ELR (cell line): ENCODE results near the gene ZPR1.
"Not testable (repeated sequence)": the region's sequence is repeated elsewhere in the genome, so short reads cannot be mapped to it uniquely, and the experiment has no call there.

Experiments
- DNase-seq: peaks from one replicate; pipeline ENCODE4 v3.0.0-alpha.2; 2015; ENCODE audit warnings: low read depth

ZPR1 gene

GRCh38 chr11:116792144-116792868, 4.5 kb upstream of the ZPR1 start:
- no peak for DNase-seq

- DNase-seq, result no peak
These were observed 4.0 kb upstream of the ZPR1 start, which contains the start of gene APOA5 for GRCh38 chr11:116791813-116792143. Gene APOA5 (minus strand): TSS chr11:116791879. CDS start chr11:116791860, 19 bp downstream.

GRCh38 chr11:116791002-116791812, 3.4 kb upstream of the ZPR1 start:
- peak; percentile 69 for DNase-seq

GRCh38 chr11:116790167-116791001, 2.6 kb upstream of the ZPR1 start:
- no peak for DNase-seq

- no peak for DNase-seq
These were observed 1.2 kb upstream of the ZPR1 start for GRCh38 chr11:116788975-116789374.

- DNase-seq, result no peak
These were observed 711 bp upstream of the ZPR1 start for GRCh38 chr11:116788534-116788933.

GRCh38 chr11:116787436-116787785, 412 bp downstream of the ZPR1 start:
- peak; percentile 40 for DNase-seq

GRCh38 chr11:116786966-116787365, 857 bp downstream of the ZPR1 start:
- no peak for DNase-seq

GRCh38 chr11:116786326-116786725, 1.5 kb downstream of the ZPR1 start:
- no peak for DNase-seq

- DNase-seq, result peak; percentile 70
These were observed 5.1 kb downstream of the ZPR1 start for GRCh38 chr11:116782728-116783127.

- no peak for DNase-seq
These were observed 9.3 kb downstream of the ZPR1 start for GRCh38 chr11:116778556-116778955.

GRCh38 chr11:116777056-116777455, 10.8 kb downstream of the ZPR1 start:
- no peak for DNase-seq

- DNase-seq, result no peak
These were observed 11.3 kb downstream of the ZPR1 start for GRCh38 chr11:116776522-116776984.

- no peak for DNase-seq
These were observed 11.8 kb downstream of the ZPR1 start for GRCh38 chr11:116775975-116776374.

- DNase-seq, result no peak
These were observed 13.2 kb downstream of the ZPR1 start for GRCh38 chr11:116774661-116775060.

GRCh38 chr11:116773203-116774097, 14.4 kb downstream of the ZPR1 start:
- peak; percentile 65 for DNase-seq

GRCh38 chr11:116772443-116773202, 15.2 kb downstream of the ZPR1 start, which contains the start of gene BUD13:
Gene BUD13 (minus strand): TSS chr11:116772987. CDS start chr11:116772964, 23 bp downstream.
- peak; percentile 88 for DNase-seq

- DNase-seq, result peak; percentile 35
These were observed 15.9 kb downstream of the ZPR1 start for GRCh38 chr11:116771935-116772334.

GRCh38 chr11:116762132-116762531, 25.7 kb downstream of the ZPR1 start:
- no peak for DNase-seq

GRCh38 chr11:116756044-116756443, 31.8 kb downstream of the ZPR1 start:
- not testable (repeated sequence) for DNase-seq
